Endothelial cell of umbilical vein (primary cell): ENCODE measurements around the gene PCF11. TPM values are rescaled to one million over a fixed set of nuclear protein-coding genes. Genes with fewer than 3 reads are reported as not detected.

Source experiments
- BruUV-seq: library from RNA; stranded (reverse); fragments of 400-500 nt; replicated peaks from 2 replicates; lab custom pipeline; 2021; lab: Mats Ljungman, UMichigan
- CTCF ChIA-PET: fragments of 300-600, 350-600 bp; sonication (Branson Sonifier 250); formaldehyde crosslinking; loops from one replicate; lab custom pipeline; 2021; ENCODE audit warnings: antibody characterized with exemption, inconsistent platforms; lab: Charles Lee
- POLR2A ChIA-PET: fragments of 300-600, 350-600 bp; sonication (Branson Sonifier 250); formaldehyde crosslinking; loops from one replicate; lab custom pipeline; 2021; ENCODE audit warnings: antibody characterized with exemption, inconsistent platforms; lab: Charles Lee
- DNase-seq: peaks from one replicate; pipeline ENCODE4 v3.0.0-alpha.2; 2011; ENCODE audit warnings: low read depth, low spot score
- FAIRE-seq: peaks from 2 replicates; lab custom pipeline; 2011; peaks lifted over from hg19 to GRCh38; lab: Jason Lieb, UNC
- H2AFZ ChIP-seq: 2 replicates; pipeline ENCODE4 v1.6.0; 2012; ENCODE audit warnings: low read depth, low read length, control low read depth, inconsistent platforms
- H3K27ac ChIP-seq: 2 replicates; pipeline ENCODE4 v1.5.1; 2011; ENCODE audit warnings: low read depth, mild to moderate bottlenecking, control low read depth, low read length, moderate library complexity; ENCODE audit not compliant: insufficient read depth
- H3K27me3 ChIP-seq, 2 experiments: 2 replicates each; pipeline versions ENCODE4 v1.6.0 to v1.6.1; 2011; ENCODE audit warnings: low read length in 2 of 2, mixed read lengths in 1 of 2; ENCODE audit not compliant: control insufficient read depth in 2 of 2, insufficient read depth in 2 of 2
- H3K36me3 ChIP-seq, 2 experiments: 2 replicates in 1 of 2; 3 replicates in 1 of 2; pipeline ENCODE4 v1.5.1; 2011; ENCODE audit warnings: low read length in 2 of 2, mild to moderate bottlenecking in 1 of 2, moderate library complexity in 1 of 2; ENCODE audit not compliant: control insufficient read depth in 2 of 2, insufficient read depth in 2 of 2; ENCODE audit errors: extremely low read depth in 1 of 2
- H3K4me1 ChIP-seq: 3 replicates; pipeline ENCODE4 v1.5.1; 2011; ENCODE audit warnings: mild to moderate bottlenecking, low read length; ENCODE audit not compliant: control insufficient read depth, insufficient read depth; ENCODE audit errors: extremely low read depth
- H3K4me2 ChIP-seq: 2 replicates; pipeline ENCODE4 v1.6.1; 2011; ENCODE audit warnings: low read length, control low read depth, mixed read lengths; ENCODE audit not compliant: insufficient read depth
- H3K4me3 ChIP-seq, 3 experiments: fragments of 200-600 bp in 1 of 3; sonication (generic), shearing (Covaris generic) in 1 of 3; replicated peaks in 1 of 3; 2 replicates each; pipeline ENCODE4 v1.5.1; 2011 to 2016; ENCODE audit warnings: control low read depth in 3 of 3, low read length in 3 of 3, mild to moderate bottlenecking in 2 of 3, inconsistent platforms in 1 of 3, low read depth in 1 of 3, moderate library complexity in 1 of 3; ENCODE audit not compliant: insufficient read depth in 1 of 3
- H3K79me2 ChIP-seq: 2 replicates; pipeline ENCODE4 v1.6.0; 2012; ENCODE audit warnings: low read length, inconsistent platforms; ENCODE audit not compliant: control insufficient read depth, insufficient read depth
- H3K9ac ChIP-seq: replicated peaks from 2 replicates; pipeline ENCODE3; 2011; ENCODE audit warnings: low read length, control low read depth; ENCODE audit not compliant: insufficient read depth; ENCODE audit errors: extremely low read depth
- H3K9me1 ChIP-seq: replicated peaks from 3 replicates; pipeline ENCODE4 v1.6.0; 2011; ENCODE audit warnings: mild to moderate bottlenecking, low read length; ENCODE audit not compliant: control insufficient read depth, insufficient read depth; ENCODE audit errors: extremely low read depth
- H3K9me3 ChIP-seq: replicated peaks from 2 replicates; pipeline ENCODE4 v1.5.1; 2012; ENCODE audit warnings: low read length, inconsistent platforms; ENCODE audit not compliant: control insufficient read depth, insufficient read depth
- H4K20me1 ChIP-seq: replicated peaks from 2 replicates; pipeline ENCODE3; 2011; ENCODE audit warnings: mild to moderate bottlenecking, low read length; ENCODE audit not compliant: control insufficient read depth, insufficient read depth; ENCODE audit errors: extremely low read depth
- CTCF ChIP-seq, 2 donors: IDR thresholded peaks; 1 replicate in 1 of 2; 2 replicates in 1 of 2; pipeline ENCODE4 v1.5.1; 2011; ENCODE audit warnings: low read length in 2 of 2, mild to moderate bottlenecking in 2 of 2, moderate library complexity in 2 of 2, control low read depth in 1 of 2, inconsistent platforms in 1 of 2, low read depth in 1 of 2; ENCODE audit not compliant: insufficient read depth in 1 of 2; ENCODE audit errors: extremely low read depth in 1 of 2
- EZH2 ChIP-seq: IDR thresholded peaks from 2 replicates; pipeline ENCODE4 v1.6.1; 2012; ENCODE audit warnings: borderline replicate concordance, low read depth, mild to moderate bottlenecking, moderate library complexity, low read length, inconsistent platforms; ENCODE audit not compliant: severe bottlenecking
- FOS ChIP-seq: IDR thresholded peaks from 2 replicates; pipeline ENCODE4 v1.6.1; 2011; ENCODE audit warnings: mild to moderate bottlenecking, low read length, moderate library complexity, borderline replicate concordance; ENCODE audit not compliant: insufficient read depth
- GATA2 ChIP-seq: IDR thresholded peaks from 2 replicates; pipeline ENCODE4 v1.7.0; 2011; ENCODE audit warnings: low read depth, mild to moderate bottlenecking, moderate library complexity, mixed read lengths, low read length; ENCODE audit not compliant: insufficient read length, insufficient read depth
- JUN ChIP-seq: IDR thresholded peaks from 2 replicates; pipeline ENCODE4 v1.6.1; 2011; ENCODE audit warnings: borderline replicate concordance, low read depth; ENCODE audit not compliant: insufficient read length, insufficient read depth
- MYC ChIP-seq: IDR thresholded peaks from one replicate; pipeline ENCODE4 v1.6.1; 2011; ENCODE audit warnings: mild to moderate bottlenecking, low read depth, low read length
- POLR2A ChIP-seq: IDR thresholded peaks from 2 replicates; pipeline ENCODE4 v1.6.1; 2012; ENCODE audit warnings: low read depth, mild to moderate bottlenecking, control low read depth, low read length
- POLR2AphosphoS5 ChIP-seq: IDR thresholded peaks from 2 replicates; pipeline ENCODE4 v1.6.1; 2012; ENCODE audit warnings: low read depth, mild to moderate bottlenecking, control low read depth, low read length, moderate library complexity; ENCODE audit not compliant: insufficient read depth
- dilution Hi-C: fragments of 300-500 bp; cut with MboI; formaldehyde crosslinking; loops from one replicate; pipeline ENCODE4 v1.15.0; 2019; ENCODE audit warnings: low sequenced_read_pairs; ENCODE audit not compliant: extremely low pct_ligation_motif_present
- intact Hi-C: fragments of 100-400 bp; cut with micrococcal nuclease; formaldehyde crosslinking; loops from one replicate; pipeline ENCODE4 v1.10.0; 2022
- polyA plus RNA-seq, 4 experiments: library from polyadenylated mRNA; depleted of rRNA in 3 of 4; stranded (reverse) in 3 of 4; unstranded in 1 of 4; fragments of >200 nt; gene quantifications; 2 replicates each; pipeline versions ENCODE4 v1.2.1 to v1.2.3, GENCODE V29; 2011 to 2012; ENCODE audit warnings: missing spikeins in 1 of 4
- total RNA-seq: library from RNA; stranded (reverse); gene quantifications from 2 replicates; pipeline ENCODE4 v1.2.3, GENCODE V29; 2021

The PCF11 gene
- total and polyA plus RNA-seq, 2 donors (not counting 3 experiments of a cell fraction or from before 2014, with no cell fraction given) = 38.0 to 51.2 TPM

DNA sequence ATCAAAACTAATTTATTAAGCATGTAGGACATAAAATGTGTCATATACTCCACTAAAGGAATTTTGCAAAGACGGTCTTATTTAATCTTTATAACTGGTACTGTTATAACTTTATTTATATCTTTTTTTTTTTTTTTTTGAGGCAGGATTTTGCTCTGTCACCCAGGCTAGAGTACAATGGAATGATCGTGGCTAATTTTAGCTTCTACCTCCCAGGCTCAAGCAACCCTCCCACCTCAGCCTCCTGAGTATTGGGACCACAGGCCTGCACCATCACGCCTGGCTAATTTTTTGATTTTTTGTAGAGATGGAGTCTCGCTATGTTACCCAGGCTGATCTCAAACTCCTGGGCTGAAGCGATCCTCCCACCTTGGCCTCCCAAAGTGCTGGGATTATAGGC is 31.4 kb upstream of the PCF11 start:
- no peaks in the 10 kb centered on the region for H3K4me1 ChIP-seq
- intact Hi-C loops = no loop called here
- ChIA-PET CTCF (interaction anchor here (0.9 to 1.4 kb wide), 2 partner anchors 11 to 15 kb away, joined by 3 to 4 read pairs; no protein-coding TSS in a partner anchor), POLR2A (no interaction called here)
- FAIRE-seq (no peak), DNase-seq (no peak)
- H3K9me3 ChIP-seq = no peaks in the 10 kb centered on the region
- no peak overlapping the region for H3K4me2 ChIP-seq
- no peaks in the 10 kb centered on the region for H3K27me3 ChIP-seq
- no peak overlapping the region for H3K4me3 ChIP-seq
- BruUV-seq = no TSS peak
- no peak overlapping the region for H3K9ac ChIP-seq
- no peaks in the 10 kb centered on the region for H3K9me1 ChIP-seq
- dilution Hi-C loops = no loop called here
- TF ChIP-seq GATA2 = no peak
- TF ChIP-seq POLR2A = no peak
- TF ChIP-seq POLR2AphosphoS5 = no peak
- no peak for TF ChIP-seq JUN
- no peak for TF ChIP-seq EZH2
- no peak for TF ChIP-seq FOS
- H2AFZ ChIP-seq = no peak overlapping the region
- no peaks in the 10 kb centered on the region for H3K79me2 ChIP-seq
- H4K20me1 ChIP-seq = no peaks in the 10 kb centered on the region
- no peaks in the 10 kb centered on the region for H3K36me3 ChIP-seq
- no peak overlapping the region for H3K27ac ChIP-seq

DNA sequence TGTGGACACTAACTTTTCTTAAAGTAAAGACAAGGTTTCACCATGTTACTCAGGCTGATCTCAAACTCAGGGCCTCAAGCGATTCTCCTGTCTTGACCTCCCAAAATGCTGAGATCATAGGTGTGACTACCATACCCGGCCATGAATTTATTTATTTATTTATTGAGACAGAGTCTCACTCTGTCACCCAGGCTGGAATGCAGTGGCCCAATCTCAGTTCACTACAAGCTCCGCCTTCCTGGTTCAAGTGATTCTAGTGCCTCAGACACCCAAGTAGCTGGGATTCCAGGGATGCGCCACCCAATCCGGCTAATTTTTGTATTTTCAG is 29.7 kb upstream of the PCF11 start:
- no TSS peak for BruUV-seq
- no peak for DNase-seq
- no peaks in the 10 kb centered on the region for H3K27me3 ChIP-seq
- no peaks in the 10 kb centered on the region for H3K9me1 ChIP-seq
- POLR2A ChIA-PET = no interaction called here
- H3K36me3 ChIP-seq = no peaks in the 10 kb centered on the region
- CTCF ChIA-PET = no interaction called here
- no peak overlapping the region for H3K4me2 ChIP-seq
- no peak for TF ChIP-seq GATA2
- no peak for TF ChIP-seq CTCF (IDR thresholded peaks at IDR 0.05; ENCODE audit: extremely low read depth in 1 of 2, insufficient read depth in 1 of 2, low read depth in 1 of 2, low read length in 2 of 2)
- TF ChIP-seq POLR2AphosphoS5 = no peak
- no peak for TF ChIP-seq MYC
- no peak overlapping the region for H3K27ac ChIP-seq
- H2AFZ ChIP-seq = no peak overlapping the region
- intact Hi-C loops = no loop called here
- no peak for FAIRE-seq
- no peaks in the 10 kb centered on the region for H3K79me2 ChIP-seq
- dilution Hi-C loops = no loop called here
- H3K4me3 ChIP-seq = no peak overlapping the region
- no peaks in the 10 kb centered on the region for H3K4me1 ChIP-seq
- no peaks in the 10 kb centered on the region for H3K9me3 ChIP-seq
- H3K9ac ChIP-seq = no peak overlapping the region
- H4K20me1 ChIP-seq = no peaks in the 10 kb centered on the region
